GM18505 (cell line): ENCODE measurements around the gene NCAM2.

Source experiments
- ATAC-seq: cut with Tn5 transposase; IDR thresholded peaks from one replicate; pipeline ENCODE4 v1.9.1; 2021; ENCODE audit not compliant: unreplicated experiment
- POLR2A ChIP-seq: IDR thresholded peaks from 4 replicates; pipeline ENCODE4 v1.6.1; 2011; ENCODE audit warnings: borderline replicate concordance; ENCODE audit not compliant: insufficient read depth, insufficient read length; ENCODE audit errors: extremely low read depth

Gene NCAM2

DNA sequence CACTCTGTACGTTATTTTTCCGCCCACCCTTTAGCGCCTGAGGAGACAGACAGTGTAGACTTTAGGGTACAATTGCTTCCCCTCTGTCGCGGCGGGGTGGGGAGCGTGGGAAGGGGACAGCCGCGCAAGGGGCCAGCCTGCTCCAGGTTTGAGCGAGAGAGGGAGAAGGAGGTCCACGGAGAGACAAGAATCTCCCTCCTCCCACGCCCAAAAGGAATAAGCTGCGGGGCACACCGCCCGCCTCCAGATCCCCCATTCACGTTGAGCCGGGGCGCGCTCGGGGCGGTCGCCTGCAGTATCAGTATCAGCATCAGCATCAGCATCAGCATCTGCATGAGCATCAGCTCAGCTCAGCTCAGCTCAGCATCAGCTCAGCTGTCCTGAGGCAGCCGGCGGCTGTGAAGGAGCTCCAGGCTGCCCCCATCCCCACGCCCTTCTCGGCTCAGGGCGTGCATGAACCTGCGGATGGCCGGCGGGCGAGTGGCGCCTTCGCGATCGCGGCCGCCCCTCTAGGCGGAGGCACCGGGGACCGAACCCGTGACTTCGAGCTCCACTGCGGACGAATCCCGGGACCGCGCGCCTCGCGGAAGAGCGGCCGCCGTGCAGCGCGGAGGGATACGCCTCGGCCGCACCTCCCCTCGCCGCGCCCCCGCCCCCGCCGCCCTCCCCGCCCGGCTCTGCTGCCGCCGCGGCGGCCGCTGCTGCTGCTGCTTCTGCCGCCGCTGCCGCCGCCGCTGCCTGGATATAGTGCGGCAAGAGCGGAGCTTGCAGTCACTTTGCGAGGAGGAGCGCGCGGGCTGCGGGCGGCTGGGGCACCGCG, at the start of gene NCAM2:
NCAM2 (plus strand) TSS at position 774 of the 820 bp plus-strand sequence.
- TF ChIP-seq POLR2A, result no peak
- peak; percentile 61 for ATAC-seq

DNA sequence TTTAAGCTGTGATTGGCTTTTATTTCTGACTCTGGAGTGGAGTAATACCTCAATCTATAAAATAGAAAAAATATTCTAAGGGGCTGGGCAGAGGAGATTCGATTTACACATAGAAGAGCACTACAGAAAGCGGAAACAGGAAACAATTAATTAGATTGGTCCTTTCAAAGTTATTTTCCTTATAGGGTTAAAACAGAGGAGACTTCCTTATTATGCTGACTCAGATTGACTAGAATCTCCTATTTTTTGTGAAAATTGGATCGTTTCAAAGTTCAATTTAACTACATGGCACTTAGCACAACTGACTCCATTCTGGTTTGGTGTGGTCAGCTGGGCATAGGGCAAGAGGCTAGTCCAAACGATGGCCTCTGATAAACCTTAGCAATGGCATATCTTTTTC, 48.3 kb upstream of the NCAM2 start:
- no peak for TF ChIP-seq POLR2A
- ATAC-seq, result no peak

DNA sequence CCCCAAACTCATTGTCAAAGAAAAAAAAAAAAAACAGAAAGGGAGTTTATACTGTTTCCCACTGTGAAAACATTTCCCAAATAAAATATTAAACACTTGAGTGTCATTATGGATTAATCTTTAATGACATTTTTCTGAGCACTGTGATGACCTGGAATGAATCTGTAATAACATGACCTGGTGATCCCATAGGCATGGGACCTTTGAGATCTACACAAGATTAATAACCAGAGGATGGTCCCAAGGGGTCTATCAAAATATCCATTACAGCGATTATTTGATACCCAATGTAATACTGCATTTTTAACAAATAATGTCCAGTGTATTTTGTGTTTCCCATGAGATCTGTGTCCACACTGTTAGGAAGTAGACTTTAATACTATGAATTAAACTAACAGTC, 32.4 kb upstream of the NCAM2 start:
- TF ChIP-seq POLR2A, result no peak
- ATAC-seq, result no peak

DNA sequence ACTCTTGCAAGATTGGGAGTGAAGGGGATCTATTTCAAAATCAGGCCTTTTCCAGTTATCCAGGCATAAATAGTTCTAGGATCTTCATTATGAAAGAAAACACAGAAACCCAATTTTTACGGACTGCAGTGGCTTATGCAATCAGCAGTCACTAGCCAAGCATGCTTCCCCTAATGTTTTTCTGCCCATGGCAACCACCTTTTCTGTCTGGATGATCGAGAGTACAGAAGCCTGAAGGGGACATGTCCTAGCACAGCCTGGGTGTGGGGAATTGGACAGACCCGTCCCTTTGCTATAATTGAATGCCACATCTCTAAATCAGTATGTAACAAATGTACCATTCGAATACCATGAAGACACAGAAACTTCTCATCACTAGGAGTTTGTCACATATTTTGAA, 29.8 kb upstream of the NCAM2 start:
- ATAC-seq, result no peak
- TF ChIP-seq POLR2A, result no peak

DNA sequence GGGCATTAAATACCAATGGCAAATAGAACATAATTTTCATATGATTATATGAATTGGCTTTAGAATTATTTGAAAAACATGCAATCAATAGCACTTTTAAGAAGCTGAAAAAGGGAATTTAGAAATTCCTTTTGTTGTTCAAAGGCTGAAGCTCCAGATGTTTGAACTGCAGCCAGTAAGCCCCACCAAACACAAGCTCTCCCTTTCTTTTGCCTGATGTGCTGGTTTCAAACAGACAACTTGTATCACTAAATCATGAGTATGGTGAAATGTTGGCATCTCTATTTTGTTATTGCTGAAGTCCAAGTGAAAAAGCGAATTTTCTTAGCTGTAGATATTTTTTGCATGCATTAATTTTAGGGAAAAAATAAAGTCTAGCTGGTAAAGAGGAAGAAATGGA, 27.5 kb upstream of the NCAM2 start:
- TF ChIP-seq POLR2A, result no peak
- no peak for ATAC-seq

DNA sequence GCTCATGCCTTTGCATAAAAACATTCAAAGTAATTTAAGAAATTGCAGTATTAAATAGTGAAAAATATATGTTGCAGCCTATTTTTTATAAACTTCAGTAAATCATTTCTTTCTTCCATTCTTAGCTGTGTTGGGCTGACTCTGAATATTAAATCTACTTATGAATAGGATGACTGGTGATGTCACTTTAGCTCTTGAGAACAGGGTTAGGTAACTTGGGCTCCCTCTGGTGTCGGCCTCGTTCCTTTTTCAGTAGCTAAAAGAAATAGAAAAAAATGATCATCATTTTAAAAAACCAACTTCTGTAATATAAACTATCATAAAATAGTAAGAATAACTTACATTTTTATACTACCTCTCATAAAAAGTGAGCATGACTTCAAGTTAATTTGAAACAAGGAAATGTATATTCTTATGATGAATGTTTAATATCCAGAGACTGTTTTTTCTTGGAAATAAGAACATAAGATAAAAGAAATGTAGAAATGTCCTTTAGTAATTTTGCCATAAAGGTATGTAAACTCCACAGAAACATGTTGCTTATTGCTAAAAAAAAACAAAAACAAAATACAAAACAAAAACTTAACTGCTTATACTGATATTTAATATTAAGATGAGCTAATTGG, 26.8 kb upstream of the NCAM2 start:
- TF ChIP-seq POLR2A, result no peak
- ATAC-seq, result no peak

DNA sequence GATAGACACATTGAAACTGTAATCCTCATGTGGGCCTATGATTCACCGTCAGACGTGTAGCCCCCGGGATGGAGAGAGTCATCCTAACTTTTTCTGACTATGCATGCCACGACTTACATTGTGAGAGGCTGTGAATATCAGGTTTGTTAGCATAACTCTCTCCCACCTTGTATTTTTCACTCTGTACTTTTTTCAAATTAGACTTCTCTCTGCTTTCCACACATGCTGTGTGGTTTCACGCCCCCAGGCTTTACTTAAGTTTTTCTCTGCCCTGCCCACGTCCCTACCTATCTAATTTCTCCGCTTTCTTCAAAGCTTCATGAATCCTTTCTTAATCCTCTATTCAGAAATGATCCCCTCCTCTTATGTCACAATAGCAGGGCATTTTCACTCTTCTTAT, 3.4 kb upstream of the NCAM2 start:
- ATAC-seq, result no peak
- TF ChIP-seq POLR2A, result no peak

DNA sequence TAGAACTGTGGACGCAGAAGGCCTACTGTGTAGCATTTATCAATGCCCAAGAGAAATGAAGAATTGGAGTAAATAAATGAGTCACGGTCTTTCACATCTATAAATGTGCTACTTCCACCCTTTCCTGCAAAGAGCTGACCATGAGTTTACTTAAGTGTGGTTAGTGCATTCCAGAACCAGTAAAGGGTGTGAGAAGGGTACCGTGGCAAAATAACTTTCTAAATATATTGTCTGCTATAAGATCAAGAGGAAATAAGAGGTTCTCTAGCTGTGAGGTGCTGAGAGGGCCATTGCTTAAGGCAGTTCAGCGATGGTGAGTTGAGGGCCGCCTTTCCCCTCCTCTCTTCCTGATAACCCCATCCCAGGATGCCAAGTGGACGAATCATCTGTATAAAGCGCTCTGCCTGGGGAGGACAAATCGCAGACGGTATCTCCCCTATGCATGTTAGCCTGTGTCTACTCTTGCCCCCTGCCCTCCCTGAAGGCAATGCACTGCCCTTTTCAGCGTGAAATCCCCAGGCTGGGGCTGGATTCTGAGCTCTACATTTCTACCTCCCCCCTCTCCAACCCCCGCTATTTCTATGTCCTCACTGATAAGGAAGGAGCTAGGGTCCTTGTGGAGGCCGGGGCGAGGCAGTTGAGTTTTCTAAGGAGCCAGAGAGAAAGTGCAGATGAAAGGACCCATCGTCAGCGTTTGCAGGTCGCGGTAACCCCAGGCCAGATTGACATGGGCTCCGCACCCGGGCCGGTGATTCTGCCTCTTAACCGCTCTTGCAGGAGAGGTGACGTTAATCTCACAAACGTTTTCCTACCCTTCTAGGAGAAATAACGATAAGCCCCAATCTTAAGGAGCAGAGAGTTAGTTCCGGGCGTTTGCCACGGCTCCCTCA, 1.5 kb upstream of the NCAM2 start:
- no peak for TF ChIP-seq POLR2A
- no peak for ATAC-seq

DNA sequence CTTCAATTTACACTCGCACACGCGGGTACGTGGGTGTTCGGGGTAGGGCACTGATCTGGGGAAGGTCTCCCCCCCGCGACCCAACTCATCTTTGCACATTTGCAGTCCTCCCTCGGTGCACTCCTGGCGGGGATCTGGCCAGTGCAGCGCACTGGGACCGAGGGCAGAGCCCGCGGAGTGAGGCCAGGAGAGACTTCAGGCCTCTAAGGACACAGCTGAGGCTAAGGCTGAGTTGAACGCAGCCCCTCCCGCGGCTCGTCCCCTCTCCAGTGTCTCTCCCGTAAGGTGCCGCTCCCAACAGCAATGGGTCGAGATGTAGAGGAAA, 936 bp upstream of the NCAM2 start:
- TF ChIP-seq POLR2A, result no peak
- ATAC-seq, result no peak

DNA sequence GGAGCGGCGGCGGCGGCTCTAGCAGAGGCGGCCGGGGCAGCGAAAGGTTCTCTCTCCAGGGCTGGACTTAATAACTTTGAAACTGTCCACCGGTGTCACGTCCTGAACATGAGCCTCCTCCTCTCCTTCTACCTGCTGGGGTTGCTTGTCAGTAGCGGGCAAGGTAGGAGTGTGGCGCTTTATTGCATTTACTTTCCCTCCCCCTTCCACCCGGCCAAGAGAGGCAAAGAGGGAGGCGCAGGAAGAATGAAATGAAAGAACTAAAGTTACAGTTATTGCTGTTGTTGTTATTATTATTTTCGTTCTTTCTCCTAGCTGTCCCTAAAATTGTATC, 214 bp downstream of the NCAM2 start:
- no peak for TF ChIP-seq POLR2A
- no peak for ATAC-seq

DNA sequence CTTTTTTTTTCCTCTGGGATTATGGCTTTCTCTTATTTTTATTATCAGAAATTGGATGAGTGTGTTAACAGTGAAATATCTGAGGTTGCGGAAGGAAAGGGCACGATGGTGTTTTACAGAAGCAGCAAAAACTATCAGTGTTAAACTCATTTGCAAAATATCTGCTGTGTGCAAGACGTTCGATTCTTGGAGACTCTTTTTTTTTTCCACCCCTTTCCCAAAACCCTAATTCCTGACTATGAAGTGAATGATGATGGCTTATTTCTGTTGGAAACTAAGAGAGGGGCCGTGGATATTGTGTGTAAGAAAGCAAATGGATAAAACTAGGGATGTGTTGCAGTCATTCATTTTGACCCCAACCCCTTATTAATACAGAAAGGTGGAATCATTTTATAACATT, 677 bp downstream of the NCAM2 start:
- no peak for ATAC-seq
- no peak for TF ChIP-seq POLR2A

DNA sequence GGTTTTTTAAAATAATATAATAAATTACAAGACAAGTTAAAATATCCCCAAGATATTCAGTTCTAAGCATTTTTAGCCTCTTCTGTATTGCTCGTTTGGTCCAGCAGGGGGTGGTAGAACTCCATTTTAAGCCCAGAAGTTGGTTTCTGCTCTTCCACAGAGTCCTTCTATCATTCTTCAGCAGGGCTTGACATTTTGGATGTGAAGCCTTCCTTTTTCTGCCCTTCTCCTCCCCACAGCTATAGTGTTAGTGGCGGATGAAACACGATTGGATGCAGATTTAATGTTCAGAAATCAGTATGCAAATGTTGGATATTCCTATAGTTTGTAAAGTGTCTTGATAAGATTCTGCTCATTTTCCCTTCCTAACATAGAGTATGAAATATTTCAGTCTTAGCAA, 1.4 kb downstream of the NCAM2 start:
- peak; percentile 42 for ATAC-seq
- TF ChIP-seq POLR2A, result no peak

DNA sequence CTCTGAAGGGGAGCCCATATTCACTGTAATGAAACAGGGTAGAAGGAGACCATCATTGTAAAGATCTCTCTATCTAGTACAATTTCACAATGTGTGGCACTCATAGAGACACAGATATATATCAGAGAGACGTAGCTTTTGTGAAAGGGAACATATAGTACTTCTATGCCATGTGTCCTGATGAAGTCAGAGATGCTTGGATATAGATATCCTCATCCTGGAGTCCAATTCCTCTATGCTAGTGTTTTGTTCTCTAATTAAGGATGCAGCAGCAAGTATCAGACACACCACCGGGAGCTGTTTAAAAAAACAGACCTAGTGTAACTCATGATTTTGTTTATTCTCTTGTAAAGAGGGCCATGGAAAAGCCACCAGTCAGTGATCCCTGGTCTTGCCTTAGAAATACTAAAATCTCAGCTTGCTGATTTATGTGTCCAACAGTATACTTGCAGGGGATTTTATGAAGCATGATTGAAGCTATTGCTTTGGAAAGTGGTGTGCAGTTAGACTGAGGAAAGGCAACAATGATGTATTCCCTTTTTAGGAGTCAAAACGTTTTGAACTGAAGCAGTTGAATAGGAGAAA, 2.5 kb downstream of the NCAM2 start:
- ATAC-seq, result no peak
- TF ChIP-seq POLR2A, result no peak
